ENCODE data around the gene AFDN. TPM values are rescaled to one million over a fixed set of nuclear protein-coding genes. Genes with fewer than 3 reads are reported as not detected.

AFDN gene
- total and polyA plus RNA-seq, 2 experiments from 2014 or later: 66.9 to 200 TPM

GRCh38 chr6:167797011-167797471, 29.7 kb upstream of the AFDN start:
- Mint-ChIP-seq H3K27ac (no peak overlapping the region), H3K4me1 (peaks cover 32% of the 10 kb centered on the region), H3K9me3 (no peaks in the 10 kb centered on the region), H3K36me3 (ENCODE audit: low read depth) (no peaks in the 10 kb centered on the region), H3K27me3 (ENCODE audit: insufficient read depth, low read depth, poor library complexity) (peaks cover 4% of the 10 kb centered on the region), H3K4me3 (no peak overlapping the region)
- ATAC-seq (peak; percentile 14), DNase-seq (ENCODE audit: low spot score) (peak; percentile 22)
- Histone ChIP-seq H3K27ac (ENCODE audit: low read depth) (no peak overlapping the region), H3K79me2 (replicated peaks; ENCODE audit: insufficient read depth) (no peaks in the 10 kb centered on the region), H4K20me1 (replicated peaks; ENCODE audit: insufficient read depth) (no peaks in the 10 kb centered on the region), H3K4me3 (no peak overlapping the region), H3F3A (replicated peaks; ENCODE audit: low read depth) (no peaks in the 10 kb centered on the region), H3K9me2 (ENCODE audit: insufficient read depth) (no peaks in the 10 kb centered on the region), H3K36me3 (ENCODE audit: insufficient read depth) (no peaks in the 10 kb centered on the region), H2AFZ (peak overlapping the region; percentile 95), H3K4me1 (ENCODE audit: insufficient read depth) (peaks cover 18% of the 10 kb centered on the region), H3K27me3 (ENCODE audit: insufficient read depth) (no peaks in the 10 kb centered on the region), H3K4me2 (0 out of 2 replicates have a peak overlapping the region, but pooled peaks have one; percentile 38)
- TF ChIP-seq EZH2phosphoT487 (IDR thresholded peaks at IDR 0.05; ENCODE audit: unreplicated experiment): no peak
- no peak for TF ChIP-seq ZNF331 (CRISPR knock-in tag; IDR thresholded peaks at IDR 0.05; ENCODE audit: low read depth)
- TF ChIP-seq JUNB (IDR thresholded peaks at IDR 0.05; ENCODE audit: unreplicated experiment): no peak
- TF ChIP-seq EZH2 (IDR thresholded peaks at IDR 0.05; ENCODE audit: low read depth, unreplicated experiment): no peak
- TF ChIP-seq NANOG (IDR thresholded peaks at IDR 0.05; ENCODE audit: borderline replicate concordance): no peak
- no peak for TF ChIP-seq CREB1 (CRISPR knock-in tag; IDR thresholded peaks at IDR 0.05; ENCODE audit: low read depth)
- TF ChIP-seq, protein P1, sequence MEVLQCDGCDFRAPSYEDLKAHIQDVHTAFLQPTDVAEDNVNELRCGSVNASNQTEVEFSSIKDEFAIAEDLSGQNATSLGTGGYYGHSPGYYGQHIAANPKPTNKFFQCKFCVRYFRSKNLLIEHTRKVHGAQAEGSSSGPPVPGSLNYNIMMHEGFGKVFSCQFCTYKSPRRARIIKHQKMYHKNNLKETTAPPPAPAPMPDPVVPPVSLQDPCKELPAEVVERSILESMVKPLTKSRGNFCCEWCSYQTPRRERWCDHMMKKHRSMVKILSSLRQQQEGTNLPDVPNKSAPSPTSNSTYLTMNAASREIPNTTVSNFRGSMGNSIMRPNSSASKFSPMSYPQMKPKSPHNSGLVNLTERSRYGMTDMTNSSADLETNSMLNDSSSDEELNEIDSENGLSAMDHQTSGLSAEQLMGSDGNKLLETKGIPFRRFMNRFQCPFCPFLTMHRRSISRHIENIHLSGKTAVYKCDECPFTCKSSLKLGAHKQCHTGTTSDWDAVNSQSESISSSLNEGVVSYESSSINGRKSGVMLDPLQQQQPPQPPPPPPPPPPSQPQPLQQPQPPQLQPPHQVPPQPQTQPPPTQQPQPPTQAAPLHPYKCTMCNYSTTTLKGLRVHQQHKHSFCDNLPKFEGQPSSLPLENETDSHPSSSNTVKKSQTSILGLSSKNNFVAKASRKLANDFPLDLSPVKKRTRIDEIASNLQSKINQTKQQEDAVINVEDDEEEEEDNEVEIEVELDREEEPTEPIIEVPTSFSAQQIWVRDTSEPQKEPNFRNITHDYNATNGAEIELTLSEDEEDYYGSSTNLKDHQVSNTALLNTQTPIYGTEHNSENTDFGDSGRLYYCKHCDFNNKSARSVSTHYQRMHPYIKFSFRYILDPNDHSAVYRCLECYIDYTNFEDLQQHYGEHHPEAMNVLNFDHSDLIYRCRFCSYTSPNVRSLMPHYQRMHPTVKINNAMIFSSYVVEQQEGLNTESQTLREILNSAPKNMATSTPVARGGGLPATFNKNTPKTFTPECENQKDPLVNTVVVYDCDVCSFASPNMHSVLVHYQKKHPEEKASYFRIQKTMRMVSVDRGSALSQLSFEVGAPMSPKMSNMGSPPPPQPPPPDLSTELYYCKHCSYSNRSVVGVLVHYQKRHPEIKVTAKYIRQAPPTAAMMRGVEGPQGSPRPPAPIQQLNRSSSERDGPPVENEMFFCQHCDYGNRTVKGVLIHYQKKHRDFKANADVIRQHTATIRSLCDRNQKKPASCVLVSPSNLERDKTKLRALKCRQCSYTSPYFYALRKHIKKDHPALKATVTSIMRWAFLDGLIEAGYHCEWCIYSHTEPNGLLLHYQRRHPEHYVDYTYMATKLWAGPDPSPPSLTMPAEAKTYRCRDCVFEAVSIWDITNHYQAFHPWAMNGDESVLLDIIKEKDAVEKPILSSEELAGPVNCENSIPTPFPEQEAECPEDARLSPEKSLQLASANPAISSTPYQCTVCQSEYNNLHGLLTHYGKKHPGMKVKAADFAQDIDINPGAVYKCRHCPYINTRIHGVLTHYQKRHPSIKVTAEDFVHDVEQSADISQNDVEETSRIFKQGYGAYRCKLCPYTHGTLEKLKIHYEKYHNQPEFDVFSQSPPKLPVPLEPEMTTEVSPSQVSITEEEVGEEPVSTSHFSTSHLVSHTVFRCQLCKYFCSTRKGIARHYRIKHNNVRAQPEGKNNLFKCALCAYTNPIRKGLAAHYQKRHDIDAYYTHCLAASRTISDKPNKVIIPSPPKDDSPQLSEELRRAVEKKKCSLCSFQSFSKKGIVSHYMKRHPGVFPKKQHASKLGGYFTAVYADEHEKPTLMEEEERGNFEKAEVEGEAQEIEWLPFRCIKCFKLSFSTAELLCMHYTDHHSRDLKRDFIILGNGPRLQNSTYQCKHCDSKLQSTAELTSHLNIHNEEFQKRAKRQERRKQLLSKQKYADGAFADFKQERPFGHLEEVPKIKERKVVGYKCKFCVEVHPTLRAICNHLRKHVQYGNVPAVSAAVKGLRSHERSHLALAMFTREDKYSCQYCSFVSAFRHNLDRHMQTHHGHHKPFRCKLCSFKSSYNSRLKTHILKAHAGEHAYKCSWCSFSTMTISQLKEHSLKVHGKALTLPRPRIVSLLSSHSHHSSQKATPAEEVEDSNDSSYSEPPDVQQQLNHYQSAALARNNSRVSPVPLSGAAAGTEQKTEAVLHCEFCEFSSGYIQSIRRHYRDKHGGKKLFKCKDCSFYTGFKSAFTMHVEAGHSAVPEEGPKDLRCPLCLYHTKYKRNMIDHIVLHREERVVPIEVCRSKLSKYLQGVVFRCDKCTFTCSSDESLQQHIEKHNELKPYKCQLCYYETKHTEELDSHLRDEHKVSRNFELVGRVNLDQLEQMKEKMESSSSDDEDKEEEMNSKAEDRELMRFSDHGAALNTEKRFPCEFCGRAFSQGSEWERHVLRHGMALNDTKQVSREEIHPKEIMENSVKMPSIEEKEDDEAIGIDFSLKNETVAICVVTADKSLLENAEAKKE (CRISPR knock-in tag; IDR thresholded peaks at IDR 0.05): no peak
- no peak for TF ChIP-seq CTCF (conservative IDR thresholded peaks at IDR 0.05; ENCODE audit: low read depth in 2 of 2)
- no peak for TF ChIP-seq REST (IDR thresholded peaks at IDR 0.05; ENCODE audit: unreplicated experiment)
- TF ChIP-seq POLR2AphosphoS5 (IDR thresholded peaks at IDR 0.05; ENCODE audit: low read depth): no peak
- TF ChIP-seq STAT1 (IDR thresholded peaks at IDR 0.05; ENCODE audit: unreplicated experiment): no peak
- TF ChIP-seq ZNF114 (CRISPR knock-in tag; IDR thresholded peaks at IDR 0.05): no peak
- TF ChIP-seq ETS1 (IDR thresholded peaks at IDR 0.05): no peak
